Endometrium (tissue), 2 donors: Measurements from ENCODE around the gene GPR63.

Source experiments
- FAIRE-seq: peaks from 2 replicates; lab custom pipeline; 2012; peaks lifted over from hg19 to GRCh38; lab: Jason Lieb, UNC
- donor health status: control.
- donor health status: control.

The GPR63 gene

DNA sequence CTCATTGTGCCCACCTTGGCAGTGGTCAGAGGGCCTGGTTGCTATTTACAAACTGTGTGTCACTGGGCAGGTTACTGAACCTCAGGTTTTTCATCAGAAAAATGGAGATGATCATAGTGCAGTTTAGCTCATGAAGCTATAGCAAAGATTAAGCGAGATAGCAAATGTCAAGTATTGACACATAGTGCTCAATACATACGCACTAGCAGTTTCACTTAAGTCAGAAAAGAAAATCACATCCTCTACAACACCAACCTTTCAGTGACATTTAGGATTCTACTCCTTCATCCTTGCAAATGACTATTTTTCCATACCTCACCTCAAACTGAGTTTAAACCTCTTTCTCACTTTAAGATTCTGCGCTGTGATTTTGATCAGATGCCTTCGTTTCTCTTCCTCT is 16.2 kb downstream of the GPR63 start:
- FAIRE-seq: no peak

GRCh38 chr6:96816301-96816817 is 20.9 kb downstream of the GPR63 start:
- FAIRE-seq: no peak

DNA sequence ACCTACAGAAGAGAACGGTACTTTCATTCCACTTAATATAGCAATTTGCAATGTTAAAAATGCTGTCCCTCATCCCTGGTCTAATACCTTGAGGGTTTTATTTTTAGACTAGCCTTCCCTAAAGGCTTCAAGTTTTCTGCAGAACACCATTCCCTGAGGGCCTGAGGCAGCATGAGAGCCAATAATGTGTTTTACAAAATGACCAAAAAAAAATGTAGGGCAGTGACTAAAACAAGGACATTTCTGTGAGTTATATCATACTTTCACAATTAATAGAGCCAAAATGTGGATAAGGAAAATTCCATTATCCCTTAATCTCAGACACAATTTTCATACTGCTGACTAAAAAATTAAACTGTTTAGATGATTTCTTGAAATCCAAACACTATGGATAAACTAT is 22.7 kb downstream of the GPR63 start:
- FAIRE-seq: no peak

DNA sequence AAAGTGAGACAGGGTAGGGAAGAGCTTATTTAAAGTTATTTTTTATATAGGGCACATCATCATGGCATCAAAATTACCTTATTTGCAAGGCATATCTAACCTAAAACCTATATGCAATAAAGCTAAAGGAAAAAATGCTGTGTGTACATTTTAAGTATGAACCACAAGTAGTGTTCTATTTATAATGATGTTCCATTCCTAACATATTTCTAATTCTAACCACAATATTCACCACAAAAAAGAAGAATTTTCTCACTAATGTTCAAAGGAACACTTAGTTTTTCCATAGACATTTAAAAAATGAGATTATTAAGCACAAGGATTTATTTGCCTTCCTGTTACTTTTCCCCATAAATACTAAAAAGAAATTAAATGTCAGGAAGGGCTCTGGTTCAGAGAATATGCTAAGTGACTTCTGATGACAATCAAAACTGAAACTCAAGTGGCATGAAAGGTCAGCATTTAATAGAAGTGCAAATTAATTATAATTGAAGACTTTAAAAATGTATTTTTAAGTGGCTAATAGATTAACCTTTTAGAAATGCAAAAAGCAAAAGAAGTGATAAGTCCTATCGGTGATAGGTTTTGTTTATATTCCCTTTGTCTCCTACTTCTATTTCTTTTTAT is 25.1 kb downstream of the GPR63 start:
- FAIRE-seq: no peak

DNA sequence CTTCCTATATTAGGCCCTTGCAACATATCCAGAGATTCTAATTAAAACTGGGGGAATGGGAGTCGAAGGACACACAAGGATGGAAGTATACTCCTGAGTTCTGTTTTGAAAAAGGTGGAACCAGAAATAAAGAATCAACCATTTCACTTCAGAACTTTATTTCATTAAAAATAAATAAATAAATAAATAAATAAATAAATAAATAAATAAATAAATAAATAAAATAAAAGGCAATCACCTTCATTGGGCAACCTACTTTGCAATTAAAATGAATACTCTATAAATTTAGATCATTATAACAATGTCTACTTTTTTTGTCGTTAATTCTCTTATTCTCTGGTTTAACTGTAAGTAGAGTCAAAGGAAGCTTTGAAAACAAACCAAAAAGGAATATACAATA is 25.6 kb downstream of the GPR63 start:
- no peak for FAIRE-seq

DNA sequence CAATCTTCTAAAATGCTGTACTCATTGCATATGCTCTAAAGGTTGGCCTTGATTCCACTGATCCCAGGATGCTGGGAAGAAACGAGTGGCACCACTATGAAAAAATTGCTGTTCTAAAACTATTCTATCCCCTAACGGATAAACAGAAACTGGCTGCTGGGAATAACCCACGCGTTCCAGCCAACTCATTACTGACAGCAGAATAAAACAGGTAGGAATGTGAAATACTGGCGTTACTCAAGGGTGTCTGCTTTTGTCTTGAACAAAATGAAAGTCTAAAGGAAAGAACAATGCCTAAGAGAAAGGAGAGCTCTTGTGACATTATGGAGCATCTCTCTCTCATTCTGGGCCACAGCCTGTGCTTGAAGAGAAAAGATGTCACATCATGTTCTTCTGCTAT is 26.1 kb downstream of the GPR63 start:
- no peak for FAIRE-seq

DNA sequence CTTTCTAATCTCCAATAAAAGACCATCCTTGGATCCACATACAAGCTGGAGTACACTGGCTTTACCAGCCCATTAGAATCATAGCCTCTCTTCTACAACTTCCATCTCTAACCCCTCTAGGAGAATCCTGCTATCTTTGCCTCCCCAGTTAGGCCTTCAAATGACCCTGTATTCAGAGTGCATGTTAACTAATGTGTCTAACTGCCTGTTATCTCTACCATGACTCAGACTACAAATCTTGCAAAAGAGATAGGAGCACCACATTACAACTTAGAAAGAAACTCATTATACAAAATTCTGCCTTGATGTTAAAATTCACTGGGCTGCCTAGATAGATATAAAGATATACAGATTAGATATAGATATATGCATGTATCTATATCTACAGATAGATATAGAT is 28.2 kb downstream of the GPR63 start:
- FAIRE-seq: no peak

- FAIRE-seq: no peak
Measured at GRCh38 chr6:96803106-96803481, 34.2 kb downstream of the GPR63 start.

DNA sequence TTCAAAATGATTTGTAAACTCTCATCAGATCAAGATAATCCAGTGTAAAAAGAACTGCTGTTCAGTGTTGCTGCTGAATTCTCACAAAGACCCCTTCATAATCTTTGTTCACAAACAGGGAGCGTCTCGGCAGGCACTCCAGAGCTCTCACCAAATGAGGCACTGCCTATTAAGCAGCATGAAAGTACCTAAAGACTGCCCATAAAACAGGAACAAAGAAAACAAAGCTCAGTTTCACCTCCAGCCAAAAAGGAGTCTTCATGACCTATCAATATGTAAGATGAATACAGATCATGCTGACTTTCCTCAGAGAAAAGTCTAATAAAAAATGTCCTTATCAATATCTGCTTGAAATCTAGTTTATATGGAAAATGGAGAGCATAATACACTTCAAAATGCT is 41.8 kb downstream of the GPR63 start:
- no peak for FAIRE-seq

DNA sequence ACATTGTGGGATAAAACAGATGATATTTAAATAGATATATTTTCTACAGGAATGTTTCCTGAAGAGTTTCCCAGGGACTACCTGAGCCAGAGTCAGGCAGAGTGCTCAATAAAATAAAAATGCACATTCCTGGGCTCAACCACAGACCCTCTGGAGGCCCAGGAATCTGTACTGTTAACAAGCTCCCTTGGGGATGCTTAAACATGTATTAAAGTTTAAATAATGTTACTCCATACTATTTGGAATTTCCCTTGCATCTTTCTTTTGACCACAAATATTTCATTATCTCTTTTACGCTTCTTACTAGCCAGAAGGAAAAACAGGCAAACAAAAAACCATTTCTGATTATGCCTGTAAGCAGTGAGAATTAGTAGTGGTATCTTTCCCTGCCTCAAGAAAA is 42.3 kb downstream of the GPR63 start:
- no peak for FAIRE-seq

GRCh38 chr6:96792561-96793190 is 44.6 kb downstream of the GPR63 start:
- no peak for FAIRE-seq

DNA sequence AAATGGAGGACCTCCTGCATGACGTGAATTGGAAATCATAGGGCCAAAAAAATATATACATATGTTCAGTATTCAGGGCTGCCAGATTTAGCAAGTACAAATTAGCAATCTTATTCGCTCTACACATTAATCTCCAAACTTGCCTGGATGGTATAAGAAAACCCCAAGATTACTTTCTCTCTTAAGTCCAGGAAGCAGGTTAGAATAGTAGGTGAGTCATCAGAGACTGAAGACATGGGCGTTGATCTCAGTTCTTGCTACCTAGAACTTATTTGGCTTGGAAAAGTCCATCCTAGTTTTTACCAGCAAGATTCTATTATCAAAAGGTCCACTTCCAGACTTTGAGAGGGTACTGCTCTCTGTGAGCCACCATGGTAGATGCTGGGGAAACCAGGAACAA is 47.4 kb downstream of the GPR63 start:
- no peak for FAIRE-seq

- no peak for FAIRE-seq
Measured at GRCh38 chr6:96787846-96788580, 49.3 kb downstream of the GPR63 start.

- FAIRE-seq: no peak
Measured at GRCh38 chr6:96786336-96786735, 50.9 kb downstream of the GPR63 start.

- no peak for FAIRE-seq
Measured at GRCh38 chr6:96784650-96785049, 52.6 kb downstream of the GPR63 start.

DNA sequence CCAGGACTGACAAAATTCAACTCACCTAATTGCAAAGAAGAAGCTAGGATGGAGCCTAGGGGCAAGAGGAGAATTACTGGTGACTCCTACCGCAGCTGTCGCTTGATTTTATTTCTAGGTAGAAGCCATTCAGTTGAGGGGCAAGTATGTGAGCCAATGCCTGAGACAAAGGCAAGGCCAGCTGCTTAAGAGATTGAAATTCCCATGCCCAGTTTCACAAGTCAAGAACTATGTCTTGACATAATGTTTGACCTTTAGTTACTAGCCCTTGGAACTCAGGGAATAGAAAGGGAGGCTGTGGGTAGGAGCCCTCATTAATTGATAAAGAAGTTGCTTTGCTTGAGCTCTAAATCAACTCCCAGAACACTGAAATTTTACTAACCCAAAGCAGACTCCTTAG is 54.0 kb downstream of the GPR63 start:
- FAIRE-seq: no peak

GRCh38 chr6:96781557-96781956 is 55.7 kb downstream of the GPR63 start:
- FAIRE-seq: no peak

DNA sequence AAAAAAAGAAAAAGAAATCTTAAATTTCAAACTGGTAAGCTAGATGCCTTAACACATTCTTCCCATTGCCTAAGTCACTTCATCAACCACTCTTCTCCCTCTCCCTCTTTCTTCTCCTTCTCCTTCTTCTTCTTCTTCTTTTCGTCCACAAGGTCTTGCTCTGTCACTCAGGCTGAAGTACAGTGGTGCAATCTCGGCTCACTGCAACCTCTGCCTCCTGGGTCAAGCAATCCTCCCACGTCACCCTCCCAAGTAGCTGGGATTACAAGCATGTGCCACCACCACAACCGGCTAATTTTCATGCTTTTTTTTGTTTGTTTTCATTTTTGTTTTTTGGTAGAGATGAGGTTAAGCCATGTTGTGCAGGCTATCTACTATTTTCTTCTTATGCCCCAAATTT is 60.2 kb downstream of the GPR63 start:
- no peak for FAIRE-seq

DNA sequence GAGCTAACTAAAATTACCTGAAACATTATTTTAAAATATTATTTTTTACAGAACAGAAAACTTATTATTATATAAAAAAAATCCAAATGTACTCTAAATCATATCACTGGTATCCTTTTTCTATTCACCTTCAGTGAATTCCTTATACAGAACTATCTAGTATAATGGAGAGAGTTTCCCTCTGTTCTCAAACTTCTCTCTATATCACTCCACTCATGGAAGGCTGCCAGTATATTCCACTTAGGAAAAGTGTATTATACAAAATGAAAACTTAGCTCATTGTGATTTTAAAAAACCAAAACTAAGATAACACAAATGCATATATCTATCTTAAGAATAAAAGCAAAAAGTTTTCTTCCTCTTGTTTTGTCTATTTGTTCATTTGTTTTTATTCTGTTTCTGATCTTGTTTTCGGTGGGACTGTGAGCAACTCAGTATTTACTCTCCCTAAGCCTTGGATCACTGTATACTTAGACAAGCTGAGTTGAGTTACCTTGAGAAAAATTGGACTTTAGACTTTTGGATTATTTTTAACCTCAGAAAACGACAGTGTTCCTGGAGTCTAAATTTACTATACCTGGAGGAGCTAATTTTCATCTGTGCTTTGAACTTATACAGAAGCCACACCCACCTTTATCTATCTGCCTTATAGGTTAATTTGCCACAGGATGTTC is 61.4 kb downstream of the GPR63 start:
- no peak for FAIRE-seq

DNA sequence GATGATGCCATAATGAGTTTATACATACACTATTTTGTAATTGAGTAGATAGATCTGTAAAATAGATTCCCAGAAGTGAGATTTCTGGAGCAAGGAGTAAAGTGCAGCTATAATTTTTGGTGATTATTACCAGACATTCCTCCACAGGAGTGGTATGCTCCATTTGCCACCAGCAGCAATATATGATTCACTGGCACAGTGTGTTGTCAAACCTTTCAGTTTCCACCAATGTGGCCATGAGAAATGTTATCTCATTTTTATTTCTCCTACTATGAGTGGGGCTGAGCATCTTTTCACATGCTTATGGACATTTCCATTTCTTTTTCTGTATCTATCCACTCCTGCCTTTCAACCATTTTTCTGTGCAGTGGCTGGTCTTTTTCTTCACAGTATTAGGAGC is 70.5 kb downstream of the GPR63 start:
- FAIRE-seq: no peak

- no peak for FAIRE-seq
Measured at GRCh38 chr6:96762599-96762998, 74.7 kb downstream of the GPR63 start.

- no peak for FAIRE-seq
Measured at GRCh38 chr6:96761794-96762193, 75.5 kb downstream of the GPR63 start.

GRCh38 chr6:96760153-96760687 is 77.1 kb downstream of the GPR63 start:
- no peak for FAIRE-seq
